DMS153 treated with DMSO at 0.1 percent for 48 hours (cell line): ENCODE measurements around the gene FANCC.
A peak's percentile ranks its signal among the peaks of the same experiment; 100 is the strongest.
"Not testable (repeated sequence)": the region's sequence is repeated elsewhere in the genome, so short reads cannot be mapped to it uniquely, and the experiment has no call there.

Experiments used
- DNase-seq: peaks from one replicate; lab custom pipeline; 2025; ENCODE audit not compliant: unreplicated experiment; lab: John Stamatoyannopoulos, UW

Gene FANCC

DNA sequence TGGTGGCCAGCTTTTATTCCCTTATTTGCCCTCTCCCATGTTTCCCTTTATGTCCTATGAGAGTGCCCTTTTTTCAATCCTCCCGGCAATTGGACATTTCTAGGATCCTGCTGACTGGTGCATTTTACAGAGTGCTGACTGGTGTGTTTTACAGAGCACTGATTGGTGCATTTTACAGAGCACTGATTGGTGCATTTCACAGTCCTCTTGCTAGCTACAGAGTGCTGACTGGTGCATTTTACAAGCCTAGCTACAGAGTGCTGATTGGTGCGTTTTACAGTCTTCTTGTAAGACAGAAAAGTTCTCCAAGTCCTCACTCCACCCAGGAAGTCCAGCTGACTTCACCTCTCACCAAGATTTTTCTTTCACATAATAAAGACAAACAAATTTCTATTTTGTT is 15.4 kb upstream of the FANCC start:
- no peak for DNase-seq

- DNase-seq = no peak
Observed at GRCh38 chr9:95330720-95331404, 13.4 kb upstream of the FANCC start.

GRCh38 chr9:95329061-95329460 is 11.6 kb upstream of the FANCC start:
- not testable (repeated sequence) for DNase-seq

- DNase-seq = no peak
Observed at GRCh38 chr9:95327239-95327865, 9.8 kb upstream of the FANCC start.

GRCh38 chr9:95325221-95325620 is 7.7 kb upstream of the FANCC start:
- DNase-seq = no peak

DNA sequence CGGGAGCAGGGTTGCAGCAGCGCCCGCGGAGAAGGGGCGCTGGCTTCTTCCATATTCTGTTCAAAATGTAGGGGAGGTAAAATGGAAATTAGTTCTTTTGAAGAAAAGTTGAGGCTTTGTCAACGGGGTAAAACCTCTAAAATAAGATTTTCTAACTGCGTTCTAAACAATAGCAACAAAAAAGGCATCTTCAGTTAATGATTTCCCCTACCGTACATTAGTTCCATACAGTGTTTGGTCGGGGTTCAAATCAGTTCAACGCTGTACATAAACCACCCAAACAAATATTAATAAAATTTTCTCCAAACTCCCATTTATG is 343 bp upstream of the FANCC start:
- DNase-seq = no peak

DNA sequence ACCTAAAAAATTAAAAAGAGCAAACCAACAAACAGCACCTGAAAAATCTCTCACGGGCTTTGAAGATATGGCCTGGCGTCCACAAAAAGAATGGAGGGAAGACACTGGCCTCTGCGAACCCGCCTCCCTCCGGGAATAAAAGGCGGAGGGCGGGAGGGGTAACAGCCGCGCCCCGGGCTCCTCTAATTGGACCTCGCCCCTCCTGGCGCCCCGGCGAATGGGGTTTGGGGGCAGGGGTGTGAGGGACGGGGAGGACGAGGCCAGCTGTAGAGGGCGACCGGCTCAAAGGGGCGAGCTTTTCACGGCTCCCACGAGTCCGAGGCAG is 753 bp downstream of the FANCC start:
- peak; percentile 87 for DNase-seq

DNA sequence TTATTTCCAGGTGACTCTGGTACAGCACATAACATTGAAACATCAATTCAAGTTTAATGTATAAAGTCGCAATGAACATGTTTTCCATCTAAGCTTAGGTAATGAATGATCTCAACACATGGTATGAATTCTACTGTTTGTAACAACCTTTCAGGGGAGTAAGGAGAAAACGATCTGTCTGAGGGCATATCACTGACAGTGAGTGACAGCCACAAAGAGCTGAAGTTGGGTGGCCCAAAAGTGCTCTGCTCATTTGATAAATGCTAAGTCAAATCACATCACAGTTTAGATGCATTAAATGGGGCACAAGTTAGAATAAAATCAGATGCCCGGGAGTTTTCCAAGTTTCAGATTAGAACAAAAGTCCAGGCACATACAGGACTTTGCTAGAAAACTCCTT is 1.2 kb downstream of the FANCC start:
- no peak for DNase-seq

DNA sequence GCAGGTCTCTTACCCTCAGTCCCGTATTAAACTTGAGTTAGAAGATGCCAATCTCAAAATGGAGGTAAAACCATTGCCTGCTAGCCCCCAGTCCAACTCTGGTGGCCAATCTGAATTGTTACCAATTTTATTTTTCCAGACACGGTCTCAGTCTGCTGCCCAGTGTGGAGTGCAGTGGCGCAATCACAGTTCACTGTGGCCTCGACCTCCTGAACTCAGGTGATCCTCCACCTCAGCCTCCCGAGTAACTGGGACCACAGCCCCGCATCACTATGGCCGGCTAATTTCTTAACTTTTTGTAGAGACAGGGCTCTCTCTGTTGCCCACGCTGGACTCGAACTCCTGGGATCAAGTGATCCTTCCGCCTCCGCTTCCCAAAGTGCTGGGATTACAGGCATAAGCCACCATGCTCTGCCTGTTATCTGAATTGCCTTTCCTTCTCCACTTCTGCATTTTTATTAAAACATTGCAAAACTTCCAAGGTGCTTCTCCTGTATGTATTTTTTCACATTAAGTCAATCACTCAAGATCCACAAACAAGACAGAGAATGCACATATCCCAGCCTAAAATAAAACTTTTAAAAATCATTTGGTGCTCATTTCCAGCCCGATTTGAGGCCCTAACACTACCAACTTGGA is 2.3 kb downstream of the FANCC start:
- DNase-seq = no peak

GRCh38 chr9:95313010-95313498 is 4.5 kb downstream of the FANCC start:
- DNase-seq = peak; percentile 96

GRCh38 chr9:95311961-95312360 is 5.5 kb downstream of the FANCC start:
- DNase-seq = no peak

DNA sequence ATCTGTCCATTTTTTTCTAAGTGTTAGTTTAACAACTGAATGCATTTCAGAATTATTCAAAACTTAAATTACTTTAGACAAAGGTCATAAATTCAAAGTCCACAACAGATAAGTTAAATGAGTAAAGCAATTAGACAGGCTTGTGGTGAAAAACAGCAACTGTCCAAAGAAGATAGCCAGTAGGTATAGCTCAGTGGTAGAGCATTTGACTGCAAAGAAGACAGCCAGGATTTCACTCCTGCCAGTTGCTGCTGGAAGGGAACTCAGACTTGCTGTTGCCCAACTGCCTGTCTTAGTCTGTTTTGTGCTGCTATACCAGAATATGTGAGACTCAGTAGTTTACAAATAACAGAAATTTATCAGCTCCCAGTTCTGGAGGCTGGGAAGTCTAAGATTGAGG is 10.0 kb downstream of the FANCC start:
- DNase-seq = no peak

GRCh38 chr9:95306819-95307218 is 10.7 kb downstream of the FANCC start:
- no peak for DNase-seq

- no peak for DNase-seq
Observed at GRCh38 chr9:95305770-95306492, 11.6 kb downstream of the FANCC start.

GRCh38 chr9:95302479-95302878 is 15.0 kb downstream of the FANCC start:
- no peak for DNase-seq

GRCh38 chr9:95297760-95298159 is 19.7 kb downstream of the FANCC start:
- no peak for DNase-seq

DNA sequence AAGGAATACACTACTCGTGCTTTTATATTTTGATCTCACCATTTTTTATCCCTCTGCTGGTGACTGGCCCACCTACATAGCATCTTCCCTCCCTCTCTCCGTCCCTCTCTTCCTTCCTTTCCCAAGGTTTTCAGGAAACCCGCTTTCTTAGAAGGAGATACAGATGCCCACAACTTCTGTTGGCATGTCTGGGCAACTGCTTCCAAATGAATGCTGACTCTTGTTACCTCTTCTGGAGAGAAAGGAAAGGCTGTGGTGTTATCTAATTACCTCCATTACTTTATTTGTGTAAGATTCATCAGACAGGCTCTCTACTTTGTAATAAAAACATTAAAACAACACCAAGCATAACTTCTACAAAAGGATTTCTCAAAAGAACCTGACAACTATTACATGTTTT is 20.2 kb downstream of the FANCC start:
- no peak for DNase-seq

DNA sequence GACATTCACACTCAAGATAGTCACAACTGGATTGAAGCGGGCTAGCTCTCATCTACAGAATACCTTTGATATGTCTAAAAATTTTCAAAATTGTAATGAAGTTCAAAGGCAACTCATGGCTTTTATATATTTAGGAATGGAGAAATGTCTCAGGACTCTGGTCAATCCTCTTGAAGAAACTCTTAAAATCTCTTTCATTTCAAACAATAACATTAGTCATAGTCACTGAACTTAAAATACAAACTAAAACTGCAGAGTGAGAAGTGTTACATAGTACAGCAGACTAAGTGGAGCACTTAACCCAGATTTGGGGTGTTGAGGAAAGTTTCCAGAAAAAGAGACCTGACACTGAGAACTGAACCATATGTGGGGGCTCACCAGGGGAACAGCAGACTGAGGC is 20.7 kb downstream of the FANCC start:
- no peak for DNase-seq

DNA sequence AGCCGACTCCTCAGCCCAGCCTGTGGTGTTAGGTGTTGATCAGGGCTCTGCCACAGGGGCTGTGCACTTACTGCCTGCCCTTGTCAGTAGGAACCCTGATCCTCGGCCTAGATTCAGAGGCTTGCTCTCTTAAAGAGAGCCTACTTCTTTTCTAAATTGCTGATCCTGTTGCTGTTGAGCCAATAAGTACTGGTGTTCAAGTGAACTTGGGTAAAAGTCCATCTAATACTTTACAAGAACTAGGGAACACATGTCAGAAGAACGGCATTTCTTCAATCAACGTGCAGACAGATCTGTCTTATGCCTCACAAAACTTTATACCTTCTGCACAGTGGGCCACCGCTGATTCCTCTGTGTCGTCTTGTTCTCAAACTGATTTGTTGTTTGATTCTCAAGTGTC is 24.2 kb downstream of the FANCC start:
- DNase-seq = not testable (repeated sequence)

DNA sequence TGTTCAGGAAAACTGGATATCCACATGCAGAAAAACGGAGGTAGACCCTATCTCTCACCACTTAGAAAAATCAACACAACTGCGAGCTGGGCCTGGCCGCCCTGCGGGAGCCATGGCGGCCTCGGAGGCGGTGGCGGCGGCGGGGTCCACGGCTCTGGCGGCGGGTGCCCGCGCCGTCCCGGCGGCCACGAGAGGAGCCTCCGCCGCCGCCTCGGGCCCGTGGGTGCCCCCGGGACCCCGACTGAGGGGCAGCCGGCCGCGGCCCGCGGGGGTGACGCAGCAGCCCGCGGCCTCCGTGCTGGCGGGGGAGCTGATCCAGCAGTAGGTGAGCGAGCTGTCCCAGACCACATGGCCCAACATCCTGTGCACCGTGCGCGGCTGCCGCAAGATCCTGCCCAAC is 25.3 kb downstream of the FANCC start:
- DNase-seq = no peak

DNA sequence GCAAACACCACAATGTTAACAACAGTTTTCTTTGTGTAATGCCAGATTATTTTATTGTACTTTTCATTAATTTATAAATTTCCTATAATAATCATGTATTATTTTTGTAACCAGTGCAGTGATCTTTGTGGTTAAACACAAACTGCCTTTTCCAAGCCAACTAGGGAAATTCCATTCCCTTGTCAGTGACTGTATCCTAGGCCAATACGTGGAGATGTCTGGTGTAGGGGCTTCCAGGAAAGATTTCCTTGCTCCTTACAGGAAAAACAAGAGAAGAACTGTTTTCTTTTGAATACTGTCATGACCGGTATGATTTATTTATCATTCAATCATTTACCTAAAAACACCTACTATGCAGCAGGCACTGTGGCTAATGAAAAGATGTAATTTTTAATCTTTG is 31.4 kb downstream of the FANCC start:
- DNase-seq = no peak

DNA sequence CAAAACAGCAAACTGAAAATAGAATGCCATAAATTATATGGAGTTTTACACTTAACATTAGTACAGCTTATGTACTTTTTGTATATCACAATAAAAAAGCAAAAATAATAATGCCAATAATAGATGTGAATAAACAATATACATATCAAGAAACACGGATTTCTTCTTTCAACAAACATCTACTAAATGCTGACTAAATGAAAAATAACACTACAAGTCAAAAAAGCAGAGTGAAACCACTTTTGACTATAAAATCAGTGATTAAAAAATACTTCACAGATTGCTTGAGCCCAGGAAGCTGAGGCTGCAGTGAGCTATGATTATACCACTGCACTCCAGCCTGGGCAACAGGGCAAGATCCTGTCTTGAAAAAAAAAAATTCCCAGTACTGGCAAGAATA is 32.2 kb downstream of the FANCC start:
- DNase-seq = no peak
